HG03025 (cell line): Measurements from ENCODE around the gene CYB5R4.

Source experiments
- ATAC-seq: cut with Tn5 transposase; IDR thresholded peaks from one replicate; pipeline ENCODE4 v1.9.1; 2021; ENCODE audit warnings: mild to moderate bottlenecking, moderate library complexity; ENCODE audit not compliant: unreplicated experiment, low FRiP score

The CYB5R4 gene

DNA sequence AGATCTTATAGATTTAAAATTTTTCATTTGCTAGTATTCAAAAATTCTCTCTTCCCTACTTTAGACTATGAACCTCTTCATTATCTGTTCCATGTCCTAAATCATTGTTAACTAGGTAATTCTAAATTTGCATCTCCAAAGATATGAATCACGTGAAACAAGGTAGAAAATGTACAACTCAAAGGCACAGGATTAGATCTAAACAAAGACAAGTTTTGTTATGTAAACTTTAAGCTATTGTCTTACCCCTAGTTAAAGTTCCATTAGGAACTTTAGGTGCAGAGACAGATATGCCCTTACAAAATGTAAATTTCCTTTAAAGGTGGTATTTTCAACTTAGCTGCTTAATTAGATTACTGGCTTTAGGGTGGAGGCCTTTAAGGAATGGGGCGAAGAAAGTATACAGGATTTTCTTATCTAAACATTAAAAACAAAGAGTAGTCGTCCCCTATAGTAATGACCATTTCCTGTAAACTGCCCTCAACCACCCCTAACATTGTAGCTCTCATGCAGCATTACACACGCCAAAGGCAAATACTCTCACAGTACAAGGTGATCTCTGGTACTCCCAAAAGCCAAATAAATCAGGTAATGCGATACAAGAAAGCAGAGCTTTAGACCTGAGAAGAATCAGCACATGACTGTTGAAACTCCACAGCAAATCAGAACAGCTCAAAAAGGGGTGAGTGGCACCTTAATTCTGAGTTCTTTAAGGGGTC, 116.7 kb downstream of the CYB5R4 start:
- no peak for ATAC-seq

DNA sequence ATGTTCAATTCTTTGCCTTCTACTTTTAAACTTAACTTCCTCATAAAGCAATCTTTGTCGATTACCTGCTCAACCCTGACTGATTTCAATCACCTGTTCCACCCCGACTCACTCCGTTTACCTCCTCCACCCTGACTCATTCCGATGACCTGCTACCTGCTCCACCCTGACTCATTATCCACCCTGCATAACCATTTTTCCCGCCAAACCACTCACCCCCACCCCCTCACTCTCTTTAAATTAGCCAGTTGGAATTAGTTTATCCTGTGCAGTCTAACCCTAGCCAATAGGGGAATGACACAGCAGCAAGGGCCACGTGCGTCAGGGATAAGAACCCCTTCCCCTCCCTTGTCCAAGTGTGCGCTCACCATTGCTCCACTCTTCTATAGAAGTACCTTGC, 117.4 kb downstream of the CYB5R4 start:
- no peak for ATAC-seq

DNA sequence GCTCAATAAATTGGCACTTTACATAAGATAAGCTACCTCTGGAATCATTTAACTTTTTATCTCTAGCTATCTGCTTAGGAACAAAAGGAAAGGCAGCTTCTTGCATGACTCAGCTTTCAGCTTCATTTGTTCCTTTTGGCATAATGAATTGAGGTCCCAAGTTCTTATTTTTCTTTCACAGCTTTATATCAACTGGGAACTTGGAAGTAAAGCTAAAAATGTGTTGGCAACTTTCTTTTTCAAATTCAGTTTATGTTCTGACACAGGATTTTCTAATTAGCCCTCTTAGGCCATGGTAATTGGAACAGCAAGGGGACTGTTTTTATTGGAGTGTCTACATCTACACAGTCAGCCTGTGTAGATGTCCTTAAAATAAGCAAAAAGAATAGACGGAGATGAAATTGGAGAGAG, 118.8 kb downstream of the CYB5R4 start:
- no peak for ATAC-seq

DNA sequence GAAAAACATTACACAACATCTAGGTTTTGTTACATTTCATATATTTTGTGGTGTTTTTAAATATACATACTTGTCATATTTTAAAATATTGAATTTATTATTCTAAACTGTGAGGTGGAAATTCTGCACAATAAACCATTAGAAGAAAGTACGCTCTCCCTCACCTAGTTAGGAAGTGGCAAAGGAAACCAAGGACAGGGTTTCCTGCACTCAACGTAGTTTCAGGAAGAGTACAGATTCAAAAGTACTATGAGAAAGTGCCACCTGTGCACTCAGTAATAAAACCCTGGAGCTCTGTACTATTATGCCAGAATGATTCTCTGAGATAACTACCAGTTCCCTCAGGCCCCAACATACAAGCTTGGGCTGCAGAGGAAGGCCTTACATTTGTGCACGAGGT, 119.5 kb downstream of the CYB5R4 start:
- no peak for ATAC-seq

DNA sequence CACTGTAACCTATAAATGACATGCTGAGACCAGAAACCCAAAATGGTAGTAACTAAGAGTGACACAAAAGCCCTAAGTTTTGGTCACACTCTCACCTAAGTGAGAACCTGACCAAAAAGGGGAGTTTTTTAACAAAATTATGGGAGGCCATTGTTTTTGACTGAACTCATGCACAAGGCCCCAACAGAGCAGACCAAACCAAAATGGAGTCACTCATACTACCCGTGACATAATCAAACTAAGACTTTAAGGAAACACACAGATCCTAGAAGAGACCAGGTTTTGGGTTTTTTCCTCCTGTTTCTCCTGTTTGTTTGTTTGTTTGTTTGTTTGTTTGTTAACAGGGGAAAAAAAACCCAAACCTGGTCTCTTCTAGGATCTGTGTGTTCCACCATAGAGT, 124.9 kb downstream of the CYB5R4 start:
- ATAC-seq, result no peak

DNA sequence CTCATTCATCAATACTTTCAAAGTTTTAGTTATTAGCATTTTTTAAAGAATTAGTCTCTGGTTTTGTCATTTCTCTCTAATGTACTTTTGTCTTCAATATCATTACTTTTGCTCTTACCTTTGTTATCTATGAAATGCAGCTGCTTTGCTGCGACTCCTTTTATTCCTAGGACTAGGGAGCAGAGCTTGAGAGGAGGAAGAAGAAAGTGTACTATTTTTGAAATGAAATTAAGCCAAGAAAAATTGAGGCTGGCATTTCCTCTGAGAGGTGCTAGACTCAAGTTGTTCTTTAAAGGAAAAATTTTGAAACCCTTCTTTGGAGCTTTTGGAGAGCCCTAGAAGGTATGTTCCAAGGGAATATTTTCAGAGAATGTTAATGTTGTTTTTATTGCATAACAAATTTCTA, 125.8 kb downstream of the CYB5R4 start:
- ATAC-seq, result no peak

DNA sequence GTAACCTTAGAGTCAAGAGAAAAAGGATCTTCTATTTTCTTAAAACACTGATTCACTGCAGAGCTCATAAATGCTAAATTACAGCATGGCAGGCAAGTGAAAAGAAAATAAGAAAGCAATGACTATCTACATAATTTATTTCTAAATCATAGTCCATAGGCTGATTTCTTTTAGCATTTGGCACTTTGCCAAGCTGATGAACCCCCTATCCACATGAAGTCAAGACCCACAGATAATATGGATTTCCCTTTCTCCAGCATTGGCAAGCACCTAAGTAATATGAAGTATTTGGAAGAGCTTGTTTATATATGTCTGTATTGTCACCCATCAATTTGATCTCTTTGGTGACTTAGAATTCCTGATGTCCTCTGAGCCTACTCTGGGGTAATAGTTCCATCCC, 126.2 kb downstream of the CYB5R4 start:
- no peak for ATAC-seq

DNA sequence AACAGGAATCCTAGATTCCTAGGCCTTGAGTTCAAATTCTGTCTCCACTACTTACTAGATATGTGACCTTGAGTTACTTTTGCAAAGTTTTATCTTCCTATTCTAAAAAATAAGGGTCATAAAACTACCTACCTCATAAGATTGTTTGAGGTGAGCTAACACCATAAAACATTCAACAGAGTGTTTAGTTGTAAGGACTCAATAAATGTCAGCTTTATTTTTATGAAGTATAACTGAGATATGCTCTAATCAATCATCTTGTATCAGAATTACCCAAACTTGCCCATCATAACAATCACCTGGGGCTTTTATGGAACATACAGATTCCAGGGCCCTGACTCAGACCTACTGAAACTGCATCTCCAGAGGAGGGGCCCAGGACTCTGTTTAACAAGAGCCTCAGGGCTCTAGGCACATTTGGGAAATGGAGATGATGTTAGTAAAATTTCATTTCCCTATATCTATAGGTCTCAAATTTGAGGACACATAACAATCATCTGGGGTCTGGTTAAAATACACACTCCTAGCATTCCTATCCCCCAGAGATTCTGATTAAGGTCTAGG, 138.6 kb downstream of the CYB5R4 start:
- ATAC-seq, result no peak

DNA sequence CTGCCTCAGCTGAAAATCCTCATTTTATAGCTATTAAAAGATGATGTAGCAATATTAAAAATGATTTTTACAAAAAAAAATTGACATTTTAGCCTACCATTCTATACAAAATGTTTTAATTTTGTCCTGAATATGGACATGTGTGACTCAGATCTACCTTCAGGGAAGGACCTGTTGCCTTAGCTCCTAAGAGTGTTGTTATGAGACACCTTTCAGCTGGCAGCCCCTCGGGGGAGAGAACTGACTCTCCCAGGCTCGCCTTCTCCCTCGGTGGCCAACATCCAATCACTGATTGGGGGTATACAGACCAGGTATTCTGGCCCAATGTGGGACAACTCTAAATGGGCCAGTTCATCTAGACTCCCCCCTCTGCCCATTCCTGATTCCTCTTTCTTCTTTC, 141.6 kb downstream of the CYB5R4 start:
- ATAC-seq, result no peak

DNA sequence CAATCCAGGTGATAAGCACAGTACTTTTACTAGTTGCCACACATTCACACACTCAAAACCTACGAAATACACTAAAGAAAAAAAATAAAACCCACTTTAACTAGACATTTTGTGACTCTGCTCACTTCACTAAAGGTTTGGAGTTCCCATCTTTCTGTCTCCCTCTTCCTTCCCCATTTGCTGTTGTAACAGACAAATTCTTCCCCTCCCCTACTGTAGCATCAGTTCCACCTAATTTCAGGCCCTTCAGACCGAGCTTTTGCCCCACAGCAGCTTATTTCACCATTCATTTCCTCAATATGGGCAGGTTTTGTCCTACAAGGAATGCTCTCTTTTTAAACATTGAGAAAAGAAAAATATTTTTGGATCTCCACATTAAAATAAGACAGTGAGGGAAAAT, 142.7 kb downstream of the CYB5R4 start:
- ATAC-seq, result no peak

DNA sequence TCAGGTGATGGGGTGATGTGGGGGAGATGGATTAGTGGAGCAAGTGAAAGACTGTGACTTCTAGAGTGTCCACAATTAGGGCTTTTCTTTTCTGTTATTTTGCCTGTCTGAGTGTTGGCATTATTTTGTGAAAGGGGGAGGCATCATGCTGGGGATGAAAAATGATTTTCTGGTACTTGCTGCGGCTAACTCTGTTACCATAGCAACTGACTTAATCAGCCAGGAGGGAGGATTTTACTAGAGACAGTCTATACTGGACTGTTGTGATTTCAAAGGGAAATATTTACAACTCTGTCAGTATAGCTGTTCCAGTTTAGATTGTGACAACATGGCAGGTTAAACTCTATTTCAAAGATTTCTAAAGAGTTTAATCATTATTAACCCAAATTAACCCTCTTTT, 143.6 kb downstream of the CYB5R4 start:
- no peak for ATAC-seq

DNA sequence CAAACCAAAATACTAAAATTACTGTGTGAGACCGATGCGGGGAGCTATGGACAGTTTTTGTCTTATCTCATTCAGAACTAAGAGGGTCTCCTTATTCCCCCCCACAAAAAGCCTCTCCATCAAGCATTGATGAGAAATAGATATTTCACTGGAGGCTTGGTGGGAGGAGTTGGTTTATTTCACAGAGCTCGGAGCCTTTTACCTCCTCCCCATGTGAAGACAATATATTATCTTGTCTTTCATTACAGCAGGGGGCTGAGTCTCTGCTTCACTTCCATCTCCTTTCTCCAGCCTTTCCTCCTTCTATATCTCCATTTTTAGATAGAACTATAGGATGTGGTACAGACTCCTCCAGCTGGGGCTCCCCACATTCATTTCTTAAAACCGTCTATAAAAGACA, 144.2 kb downstream of the CYB5R4 start:
- no peak for ATAC-seq

DNA sequence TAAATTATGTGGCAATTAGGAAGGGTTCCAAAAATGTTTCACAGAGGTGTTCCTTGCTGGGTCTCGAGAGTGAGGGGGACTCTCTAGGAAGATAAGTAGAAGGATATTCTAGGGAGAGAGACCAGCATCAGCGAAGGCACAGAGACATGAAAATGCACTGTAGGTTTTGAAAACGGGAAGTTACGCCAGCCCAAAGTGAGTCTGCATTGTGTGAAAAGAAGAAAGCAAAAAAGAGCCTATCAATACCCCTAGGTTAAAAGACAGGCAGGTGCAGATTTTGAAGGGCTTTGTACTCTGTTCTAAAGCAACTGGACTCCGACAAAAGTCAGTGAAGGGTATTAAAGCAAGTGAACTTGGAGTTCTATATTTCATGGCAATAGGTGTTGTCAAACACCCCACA, 148.4 kb downstream of the CYB5R4 start:
- no peak for ATAC-seq

DNA sequence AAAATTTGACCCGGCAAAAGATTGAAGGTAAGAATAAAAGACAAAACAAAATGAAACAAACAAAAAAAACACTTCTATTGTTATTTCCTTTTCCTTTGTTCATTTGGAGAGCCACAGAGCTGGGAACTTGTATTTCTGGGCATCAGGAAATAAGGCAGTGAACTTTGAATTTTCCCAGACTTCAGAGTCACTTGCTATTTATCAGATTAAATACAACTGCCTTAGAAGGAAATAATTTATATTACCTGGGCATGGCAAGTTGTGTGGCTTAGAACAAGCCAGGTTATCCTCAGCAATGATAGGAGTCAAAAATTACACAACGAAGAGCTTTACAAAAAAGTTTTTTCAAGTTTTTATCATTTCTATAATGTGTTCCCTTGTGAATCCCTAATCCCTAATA, 153.9 kb downstream of the CYB5R4 start:
- no peak for ATAC-seq

DNA sequence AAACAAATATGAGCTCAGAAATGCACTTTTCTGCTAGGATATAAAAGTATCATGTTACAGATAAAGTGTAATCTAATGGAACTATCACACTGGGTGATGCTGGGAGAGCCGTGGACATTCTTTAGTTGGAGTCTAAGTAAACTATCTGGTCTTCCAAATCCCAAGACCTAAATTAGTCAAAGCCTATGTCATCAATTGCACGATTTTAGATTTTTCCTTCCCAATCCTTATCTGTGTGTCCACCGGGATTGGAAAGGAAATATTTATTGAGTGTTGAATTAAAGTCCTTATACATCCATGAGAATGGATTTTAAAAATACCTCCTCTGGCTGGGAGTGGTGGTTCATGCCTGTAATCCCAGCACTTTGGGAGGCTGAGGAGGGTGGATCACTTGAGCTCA, 154.4 kb downstream of the CYB5R4 start:
- no peak for ATAC-seq

DNA sequence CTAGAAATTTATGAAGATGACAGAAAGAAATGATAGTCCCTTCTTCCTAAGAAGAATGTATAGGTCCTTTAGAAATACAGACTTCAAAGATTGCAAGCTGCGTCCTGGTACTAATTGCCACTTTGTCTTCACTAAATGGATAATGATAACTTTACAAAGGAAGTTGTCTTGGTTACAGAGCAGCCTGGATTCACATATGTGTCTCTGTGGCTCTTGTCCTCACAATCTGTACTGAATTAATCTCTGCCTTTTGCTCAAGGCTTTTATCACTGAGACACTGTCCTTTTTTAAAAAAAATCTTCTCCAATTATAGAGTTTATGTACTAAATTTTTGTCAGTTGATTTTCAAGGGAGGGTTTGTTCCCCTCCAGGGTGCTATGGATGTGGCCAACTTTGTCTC, 156.5 kb downstream of the CYB5R4 start:
- no peak for ATAC-seq
